ENCODE data around the gene MAN1C1. TPM values are rescaled to one million over a fixed set of nuclear protein-coding genes. Genes with fewer than 3 reads are reported as not detected.

MAN1C1 gene
- total RNA-seq, 1 experiment from 2014 or later, result 9.3 TPM

GRCh38 chr1:25634066-25634465 is 17.5 kb downstream of the MAN1C1 start:
- Mint-ChIP-seq H3K4me3 (no peak overlapping the region), H3K36me3 (ENCODE audit: insufficient read depth in 1 of 3, low read depth in 3 of 3) (peaks cover 10 to 15% (median 12%) of the 10 kb centered on the region in 3 experiments), H3K4me1 (no peaks in the 10 kb centered on the region), H3K9me3 (peaks cover 14 to 28% of the 10 kb centered on the region in 2 experiments), H3K27me3 (ENCODE audit: low read depth) (peaks cover 5% of the 10 kb centered on the region; the same call in 1 of the 2 replicates), H3K27ac (no peak overlapping the region)
- Histone ChIP-seq H3K14ac (ENCODE audit: insufficient read depth, low read length) (no peak overlapping the region), H3K4ac (ENCODE audit: low read depth, low read length) (no peak overlapping the region), H4K91ac (ENCODE audit: insufficient read length, low read depth, low read length) (no peak overlapping the region), H2BK5ac (ENCODE audit: insufficient read length, low read length) (no peak overlapping the region), H4K8ac (replicated peaks; ENCODE audit: insufficient read length, low read depth, low read length) (no peak overlapping the region), H3K9ac (ENCODE audit: extremely low read depth, insufficient read length, low read length) (no peak overlapping the region), H3K79me1 (ENCODE audit: insufficient read depth, low read depth, low read length, poor library complexity, severe bottlenecking) (no peaks in the 10 kb centered on the region), H3K79me2 (ENCODE audit: insufficient read depth, low read length) (no peaks in the 10 kb centered on the region), H3K27ac (ENCODE audit: insufficient read length, low read depth, low read length) (no peak overlapping the region), H3K23ac (ENCODE audit: insufficient read length, low read depth, low read length) (no peak overlapping the region), H2BK120ac (ENCODE audit: low read depth, low read length, poor library complexity, severe bottlenecking) (no peak overlapping the region), H4K20me1 (ENCODE audit: control insufficient read depth, insufficient read depth, insufficient read length) (no peaks in the 10 kb centered on the region), H3K56ac (ENCODE audit: insufficient read length, low read depth, low read length) (no peak overlapping the region), H2AK5ac (ENCODE audit: insufficient read length, low read length) (no peak overlapping the region), H2BK15ac (ENCODE audit: low read depth, low read length) (no peak overlapping the region), H3K4me2 (ENCODE audit: insufficient read depth, insufficient read length, low read length) (no peak overlapping the region), H2BK20ac (ENCODE audit: low read depth, low read length, poor library complexity, severe bottlenecking) (no peak overlapping the region), H4K5ac (ENCODE audit: insufficient read length, low read depth, low read length) (no peak overlapping the region), H3K9me3 (ENCODE audit: control insufficient read depth, low read depth, low read length) (no peaks in the 10 kb centered on the region), H3K23me2 (ENCODE audit: insufficient read length, low read depth, low read length, poor library complexity, severe bottlenecking) (no peaks in the 10 kb centered on the region), H3K27me3 (ENCODE audit: insufficient read depth, low read length) (no peaks in the 10 kb centered on the region), H2AFZ (ENCODE audit: low read length) (no peak overlapping the region), H3K4me1 (ENCODE audit: insufficient read depth, low read length) (no peaks in the 10 kb centered on the region), H3K18ac (ENCODE audit: insufficient read length, low read depth, low read length) (no peak overlapping the region), H3T11ph (ENCODE audit: low read length) (no peak overlapping the region), H2BK12ac (ENCODE audit: insufficient read length, low read depth, low read length) (no peak overlapping the region)
- whole genome bisulfite sequencing (ENCODE audit: extremely low coverage, insufficient read length, low lambda C conversion rate), result no CpG with 5 or more reads among the region's 2 CpGs
- no peak for DNase-seq
- TF ChIP-seq CTCF (conservative IDR thresholded peaks at IDR 0.05), result no peak
